Brain microvascular endothelial cell (primary cell): ENCODE results near the gene FNBP1L.

Experiments
- DNase-seq: peaks from one replicate; pipeline ENCODE4 v3.0.0-alpha.2; 2020
- H3K27ac ChIP-seq: fragments of 250-450 bp; sonication (Bioruptor Pico); 2 replicates; pipeline ENCODE4 v1.5.1; 2020; ENCODE audit warnings: mild to moderate bottlenecking, moderate library complexity
- H3K27me3 ChIP-seq: fragments of 250-450 bp; sonication (Bioruptor Pico); replicated peaks from 2 replicates; pipeline ENCODE4 v1.5.1; 2020; ENCODE audit warnings: mild to moderate bottlenecking
- H3K36me3 ChIP-seq: fragments of 250-450 bp; sonication (Bioruptor Pico); replicated peaks from 2 replicates; pipeline ENCODE4 v1.5.1; 2020; ENCODE audit warnings: mild to moderate bottlenecking
- H3K4me3 ChIP-seq: 2 replicates; pipeline ENCODE4 v1.5.1; 2011; ENCODE audit warnings: low read depth, mild to moderate bottlenecking, control low read depth, low read length, moderate library complexity
- in situ Hi-C: cut with HindIII; loops from 2 replicates; pipeline ENCODE4 v1.10.0; 2017; ENCODE audit warnings: low sequenced_read_pairs, low pct_ligation_motif_present
- TF ChIP-seq, protein P1 (sequence below): IDR thresholded peaks from 2 replicates; pipeline ENCODE4 v1.5.1; 2011; ENCODE audit warnings: low read depth, mild to moderate bottlenecking, moderate library complexity, low read length, control low read depth, inconsistent platforms; ENCODE audit errors: missing control alignments

Gene FNBP1L

GRCh38 chr1:93574511-93574910, 126.6 kb downstream of the FNBP1L start:
- TF ChIP-seq, protein P1, sequence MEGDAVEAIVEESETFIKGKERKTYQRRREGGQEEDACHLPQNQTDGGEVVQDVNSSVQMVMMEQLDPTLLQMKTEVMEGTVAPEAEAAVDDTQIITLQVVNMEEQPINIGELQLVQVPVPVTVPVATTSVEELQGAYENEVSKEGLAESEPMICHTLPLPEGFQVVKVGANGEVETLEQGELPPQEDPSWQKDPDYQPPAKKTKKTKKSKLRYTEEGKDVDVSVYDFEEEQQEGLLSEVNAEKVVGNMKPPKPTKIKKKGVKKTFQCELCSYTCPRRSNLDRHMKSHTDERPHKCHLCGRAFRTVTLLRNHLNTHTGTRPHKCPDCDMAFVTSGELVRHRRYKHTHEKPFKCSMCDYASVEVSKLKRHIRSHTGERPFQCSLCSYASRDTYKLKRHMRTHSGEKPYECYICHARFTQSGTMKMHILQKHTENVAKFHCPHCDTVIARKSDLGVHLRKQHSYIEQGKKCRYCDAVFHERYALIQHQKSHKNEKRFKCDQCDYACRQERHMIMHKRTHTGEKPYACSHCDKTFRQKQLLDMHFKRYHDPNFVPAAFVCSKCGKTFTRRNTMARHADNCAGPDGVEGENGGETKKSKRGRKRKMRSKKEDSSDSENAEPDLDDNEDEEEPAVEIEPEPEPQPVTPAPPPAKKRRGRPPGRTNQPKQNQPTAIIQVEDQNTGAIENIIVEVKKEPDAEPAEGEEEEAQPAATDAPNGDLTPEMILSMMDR, result no peak

GRCh38 chr1:93574991-93575390, 127.1 kb downstream of the FNBP1L start:
- Histone ChIP-seq H3K27me3 (no peaks in the 10 kb centered on the region), H3K27ac (no peak overlapping the region), H3K36me3 (peaks cover 65% of the 10 kb centered on the region), H3K4me3 (no peak overlapping the region)
- TF ChIP-seq, protein P1, result no peak
- no peak for DNase-seq
- in situ Hi-C loops, result no loop called here

More at GRCh38 chr1:93574511-93574910, 126.6 kb downstream of the FNBP1L start:
- in situ Hi-C loops, result no loop called here
- no peaks in the 10 kb centered on the region for H3K27me3 ChIP-seq
- no peak overlapping the region for H3K4me3 ChIP-seq
- DNase-seq, result no peak
- peaks cover 65% of the 10 kb centered on the region for H3K36me3 ChIP-seq
- no peak overlapping the region for H3K27ac ChIP-seq

GRCh38 chr1:93575621-93576284, 127.8 kb downstream of the FNBP1L start:
- Histone ChIP-seq H3K4me3 (no peak overlapping the region), H3K36me3 (peaks cover 58% of the 10 kb centered on the region), H3K27me3 (no peaks in the 10 kb centered on the region), H3K27ac (no peak overlapping the region)
- in situ Hi-C loops, result no loop called here
- DNase-seq, result no peak
- TF ChIP-seq, protein P1, result no peak

DNA sequence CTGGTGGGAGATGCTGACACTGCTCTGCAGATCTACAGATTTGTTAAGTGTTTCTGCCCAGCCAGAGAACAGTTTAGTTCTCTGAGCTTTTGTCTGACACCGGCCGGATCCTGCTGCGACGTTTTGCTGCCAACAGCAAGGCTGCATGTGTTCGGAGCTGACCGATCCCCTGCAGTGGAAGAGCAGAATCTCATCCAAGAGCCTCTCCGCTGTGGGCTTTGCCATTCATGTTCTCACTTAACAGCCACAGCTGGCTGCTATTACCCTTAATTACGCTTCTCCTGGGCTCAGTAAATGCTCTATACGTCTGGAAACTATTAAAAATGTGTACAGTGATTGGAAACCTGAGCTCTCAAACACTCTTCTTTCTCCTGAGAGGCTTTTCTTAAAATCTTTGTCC, 128.4 kb downstream of the FNBP1L start:
- DNase-seq, result no peak
- H3K36me3 ChIP-seq, result peaks cover 55% of the 10 kb centered on the region
- no peaks in the 10 kb centered on the region for H3K27me3 ChIP-seq
- no peak overlapping the region for H3K27ac ChIP-seq
- in situ Hi-C loops, result no loop called here
- TF ChIP-seq, protein P1, result no peak
- H3K4me3 ChIP-seq, result no peak overlapping the region

DNA sequence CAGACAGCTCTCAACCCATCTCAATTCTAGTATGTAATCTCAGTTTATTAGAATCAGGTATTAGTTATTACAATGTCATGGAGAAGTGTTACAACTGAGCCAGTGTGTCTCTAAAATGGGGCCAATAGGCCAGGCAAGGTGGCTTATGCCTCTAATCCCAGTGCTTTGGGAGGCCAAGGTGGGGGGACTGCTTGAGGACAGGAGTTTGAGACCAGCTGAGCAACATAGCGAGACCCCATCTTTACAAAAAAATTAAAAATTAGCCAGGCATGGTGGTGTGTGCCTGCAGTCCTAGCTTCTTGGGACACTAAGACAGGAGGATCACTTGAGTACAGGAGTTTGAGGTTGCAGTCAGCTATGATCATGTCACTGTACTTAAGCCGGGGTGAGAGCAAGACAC, 128.8 kb downstream of the FNBP1L start:
- peaks cover 52% of the 10 kb centered on the region for H3K36me3 ChIP-seq
- no peak overlapping the region for H3K27ac ChIP-seq
- H3K27me3 ChIP-seq, result no peaks in the 10 kb centered on the region
- no peak for DNase-seq
- in situ Hi-C loops, result no loop called here
- H3K4me3 ChIP-seq, result no peak overlapping the region
- TF ChIP-seq, protein P1, result no peak
